ENCODE results near the gene CEP78. TPM values are rescaled to one million over a fixed set of nuclear protein-coding genes. Genes with fewer than 3 reads are reported as not detected.

The CEP78 gene
- total RNA-seq, 1 experiment from 2014 or later, result 38.2 TPM

DNA sequence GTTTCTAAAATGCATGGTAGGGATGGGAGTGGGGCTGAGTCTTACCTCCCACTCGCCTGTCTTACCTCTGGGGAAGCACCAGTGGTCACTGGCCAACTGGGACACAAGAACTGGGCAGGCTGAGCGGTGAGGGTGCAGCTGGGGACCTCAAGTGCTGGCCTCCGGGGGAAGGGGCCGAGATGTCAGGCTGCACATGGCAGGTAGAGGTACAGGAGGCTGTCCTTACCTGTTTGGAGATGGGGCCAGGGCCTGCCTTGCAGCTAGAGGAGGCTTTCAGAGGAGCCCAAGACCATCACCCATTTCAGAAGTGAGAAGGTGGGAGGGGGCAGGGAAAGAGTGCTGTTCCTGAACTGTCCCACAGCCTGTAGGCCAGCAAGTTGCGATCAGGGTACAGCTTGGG, 75.2 kb downstream of the CEP78 start:
- DNase-seq, result no peak
- Histone ChIP-seq H3K4me2 (ENCODE audit: low read depth, low read length, poor library complexity, severe bottlenecking) (no peak overlapping the region), H3K9me3 (ENCODE audit: low read length) (no peaks in the 10 kb centered on the region), H2AFZ (ENCODE audit: low read length) (no peak overlapping the region), H4K20me1 (ENCODE audit: insufficient read depth, low read depth, low read length) (no peaks in the 10 kb centered on the region), H3K4me3 (ENCODE audit: low read length) (no peak overlapping the region), H3K36me3 (ENCODE audit: insufficient read depth, low read length) (peaks cover 23% of the 10 kb centered on the region), H3K27me3 (ENCODE audit: low read length) (no peaks in the 10 kb centered on the region), H3K79me2 (ENCODE audit: low read length) (peaks cover 4% of the 10 kb centered on the region; the same call in 1 of the 2 replicates), H3K9me2 (replicated peaks; ENCODE audit: insufficient read depth, low read length) (no peaks in the 10 kb centered on the region), H3K9ac (ENCODE audit: low read length) (no peak overlapping the region), H3K4me1 (ENCODE audit: low read length) (peaks cover 19% of the 10 kb centered on the region), H3K27ac (ENCODE audit: low read length) (no peak overlapping the region)

DNA sequence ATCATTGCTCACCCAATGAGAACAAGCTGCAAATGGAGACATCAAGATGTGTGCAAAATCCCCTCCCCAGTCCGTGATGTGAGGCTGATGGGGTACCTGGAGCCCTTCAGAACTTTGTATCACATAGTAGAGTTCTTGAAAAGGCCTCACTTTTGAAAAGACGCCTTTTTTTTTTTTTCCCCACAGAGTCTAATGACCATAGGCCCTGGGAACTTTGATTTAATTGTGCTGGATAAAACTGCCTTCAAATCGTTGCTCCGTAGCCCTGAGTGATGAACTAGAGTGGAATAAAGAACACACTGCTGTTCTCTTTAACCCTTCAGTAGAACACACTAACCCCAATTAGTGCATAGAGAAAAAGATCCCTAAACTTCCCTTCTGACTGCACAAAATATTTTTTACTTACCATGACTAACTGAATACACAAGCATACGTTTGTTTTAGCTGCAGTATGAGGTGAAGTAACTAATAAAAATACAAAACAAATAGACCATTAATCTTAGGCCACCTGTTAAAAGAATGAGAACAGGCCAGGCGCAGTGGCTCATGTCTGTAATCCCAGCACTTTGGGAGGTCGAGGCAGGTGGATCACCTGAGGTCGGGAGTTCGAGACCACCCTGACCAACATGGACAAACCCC, 76.1 kb downstream of the CEP78 start:
- Histone ChIP-seq H3K4me3 (ENCODE audit: low read length) (no peak overlapping the region), H3K9me3 (ENCODE audit: low read length) (no peaks in the 10 kb centered on the region), H3K9ac (ENCODE audit: low read length) (no peak overlapping the region), H2AFZ (ENCODE audit: low read length) (no peak overlapping the region), H3K36me3 (ENCODE audit: insufficient read depth, low read length) (peaks cover 16% of the 10 kb centered on the region), H3K27ac (ENCODE audit: low read length) (no peak overlapping the region), H3K79me2 (ENCODE audit: low read length) (peaks cover 4% of the 10 kb centered on the region; the same call in 1 of the 2 replicates), H3K27me3 (ENCODE audit: low read length) (no peaks in the 10 kb centered on the region), H3K9me2 (replicated peaks; ENCODE audit: insufficient read depth, low read length) (no peaks in the 10 kb centered on the region), H4K20me1 (ENCODE audit: insufficient read depth, low read depth, low read length) (no peaks in the 10 kb centered on the region), H3K4me2 (ENCODE audit: low read depth, low read length, poor library complexity, severe bottlenecking) (no peak overlapping the region), H3K4me1 (ENCODE audit: low read length) (peaks cover 19% of the 10 kb centered on the region)
- DNase-seq, result no peak

DNA sequence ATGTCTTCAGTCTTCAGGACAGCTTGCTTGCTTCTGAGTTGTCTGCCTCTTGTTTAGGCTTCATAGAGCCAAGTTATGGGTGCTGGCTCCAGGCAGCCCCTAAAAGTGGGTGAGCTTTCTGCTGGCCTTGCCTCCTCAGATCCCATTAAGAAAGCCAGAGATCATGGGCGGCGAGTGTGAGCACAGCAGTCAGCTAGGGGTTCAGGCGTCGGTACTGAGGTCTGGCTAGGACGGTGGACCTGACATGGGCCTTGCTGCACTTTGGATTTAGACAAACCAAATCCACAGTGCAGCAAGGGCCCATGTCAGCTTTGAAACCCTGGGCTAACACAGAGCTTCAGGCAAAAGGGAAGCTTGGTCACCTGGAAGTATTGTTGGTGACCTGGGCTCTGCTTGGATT, 78.7 kb downstream of the CEP78 start:
- no peak for DNase-seq
- Histone ChIP-seq H2AFZ (ENCODE audit: low read length) (no peak overlapping the region), H3K9me2 (replicated peaks; ENCODE audit: insufficient read depth, low read length) (no peaks in the 10 kb centered on the region), H3K4me1 (ENCODE audit: low read length) (peaks cover 19% of the 10 kb centered on the region), H3K9me3 (ENCODE audit: low read length) (no peaks in the 10 kb centered on the region), H3K4me3 (ENCODE audit: low read length) (no peak overlapping the region), H3K36me3 (ENCODE audit: insufficient read depth, low read length) (peaks cover 30% of the 10 kb centered on the region), H3K79me2 (ENCODE audit: low read length) (peaks cover 4% of the 10 kb centered on the region; the same call in 1 of the 2 replicates), H3K27ac (ENCODE audit: low read length) (no peak overlapping the region), H3K9ac (ENCODE audit: low read length) (no peak overlapping the region), H3K4me2 (ENCODE audit: low read depth, low read length, poor library complexity, severe bottlenecking) (no peak overlapping the region), H4K20me1 (ENCODE audit: insufficient read depth, low read depth, low read length) (no peaks in the 10 kb centered on the region), H3K27me3 (ENCODE audit: low read length) (no peaks in the 10 kb centered on the region)

DNA sequence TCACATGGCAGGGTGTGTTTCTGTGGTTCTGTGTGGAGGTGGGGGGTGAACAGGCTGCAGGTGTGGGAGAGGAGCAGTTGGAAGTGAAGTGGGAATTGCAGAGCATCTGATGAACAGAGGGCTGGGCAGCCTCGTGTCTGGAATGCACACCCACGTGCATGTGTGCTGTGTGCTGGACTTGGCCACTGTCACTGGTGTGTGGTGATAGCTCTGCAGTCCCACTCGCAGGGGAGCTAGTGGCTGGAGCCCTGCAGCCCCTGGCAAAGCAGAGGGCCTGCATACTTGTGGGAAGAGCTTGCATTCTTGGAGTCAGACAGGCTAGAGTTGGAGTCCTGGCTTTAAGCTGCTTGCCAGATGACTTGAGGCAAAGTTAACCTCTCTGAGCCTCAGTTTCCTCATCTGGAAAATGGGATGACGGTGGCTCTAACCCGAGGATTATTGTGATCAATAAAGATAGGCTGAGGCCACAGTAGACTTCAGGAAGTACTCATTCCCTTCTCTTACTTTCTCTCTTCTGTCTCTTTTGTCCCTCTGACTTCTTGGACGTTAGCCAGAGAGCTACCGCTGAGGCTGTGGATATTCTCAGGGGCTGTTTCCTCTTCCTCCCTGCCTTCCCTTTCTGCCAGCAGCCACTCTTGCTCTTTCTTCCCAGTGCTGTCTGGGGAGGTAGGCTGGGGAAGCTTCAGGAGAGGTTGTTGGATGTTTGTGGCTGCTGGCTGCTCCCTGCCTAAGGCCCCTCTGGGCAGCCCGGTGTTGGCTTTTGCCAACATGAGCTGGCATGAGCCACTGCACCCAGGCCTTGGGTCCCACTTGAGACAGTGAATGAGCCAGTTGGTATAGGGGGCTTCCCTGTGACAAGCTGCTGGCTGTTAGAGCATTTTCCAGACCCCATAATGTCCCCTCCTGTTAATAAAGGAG, 79.3 kb downstream of the CEP78 start:
- peaks cover 4% of the 10 kb centered on the region; the same call in 1 of the 2 replicates for H3K79me2 ChIP-seq (ENCODE audit: low read length)
- no peaks in the 10 kb centered on the region for H3K9me2 ChIP-seq (replicated peaks; ENCODE audit: insufficient read depth, low read length)
- no peak overlapping the region for H3K4me2 ChIP-seq (ENCODE audit: low read depth, low read length, poor library complexity, severe bottlenecking)
- no peaks in the 10 kb centered on the region for H3K27me3 ChIP-seq (ENCODE audit: low read length)
- H3K4me3 ChIP-seq (ENCODE audit: low read length), result no peak overlapping the region
- no peaks in the 10 kb centered on the region for H3K9me3 ChIP-seq (ENCODE audit: low read length)
- DNase-seq, result no peak
- H2AFZ ChIP-seq (ENCODE audit: low read length), result no peak overlapping the region
- H3K9ac ChIP-seq (ENCODE audit: low read length), result no peak overlapping the region
- H4K20me1 ChIP-seq (ENCODE audit: insufficient read depth, low read depth, low read length), result no peaks in the 10 kb centered on the region
- H3K27ac ChIP-seq (ENCODE audit: low read length), result no peak overlapping the region
- H3K4me1 ChIP-seq (ENCODE audit: low read length), result peaks cover 19% of the 10 kb centered on the region
- peaks cover 32% of the 10 kb centered on the region for H3K36me3 ChIP-seq (ENCODE audit: insufficient read depth, low read length)

DNA sequence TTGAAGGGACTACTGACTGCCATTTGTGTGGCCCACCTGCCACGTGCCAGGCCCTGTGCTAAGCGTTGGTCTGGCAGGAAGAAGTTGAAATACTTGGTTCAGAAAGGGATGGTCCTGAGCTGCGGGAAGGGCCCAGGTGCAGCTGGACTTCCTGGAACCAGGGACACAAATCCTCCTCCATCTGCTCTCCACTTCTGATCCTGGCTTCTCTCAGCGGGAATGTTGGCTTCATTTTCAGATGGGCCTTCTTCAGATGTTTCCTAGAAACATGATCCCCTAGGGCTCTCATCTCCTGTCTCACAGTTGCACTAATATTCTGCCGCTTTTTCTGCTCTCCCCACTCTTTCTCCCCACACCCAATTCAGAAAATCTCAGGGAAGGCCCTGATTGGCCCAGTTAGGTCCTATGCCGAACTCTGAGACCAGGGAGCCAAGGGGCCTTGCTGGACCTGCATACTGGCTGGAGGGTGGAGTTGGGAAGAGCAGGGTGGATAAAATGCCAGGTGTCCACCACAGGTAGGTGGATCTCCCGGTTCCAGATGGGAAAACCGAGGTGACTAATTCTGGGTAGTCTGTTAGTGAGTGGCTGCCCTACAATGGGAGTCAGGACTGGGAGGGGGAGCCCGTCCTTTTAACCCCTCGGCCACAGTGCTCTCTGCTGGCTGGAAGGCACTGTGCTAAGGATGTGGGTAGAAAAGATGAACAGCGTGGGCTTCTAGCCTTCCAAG, 80.5 kb downstream of the CEP78 start:
- no peak overlapping the region for H3K27ac ChIP-seq (ENCODE audit: low read length)
- no peak overlapping the region for H2AFZ ChIP-seq (ENCODE audit: low read length)
- no peaks in the 10 kb centered on the region for H4K20me1 ChIP-seq (ENCODE audit: insufficient read depth, low read depth, low read length)
- H3K4me3 ChIP-seq (ENCODE audit: low read length), result no peak overlapping the region
- no peaks in the 10 kb centered on the region for H3K27me3 ChIP-seq (ENCODE audit: low read length)
- peaks cover 19% of the 10 kb centered on the region for H3K4me1 ChIP-seq (ENCODE audit: low read length)
- H3K9me2 ChIP-seq (replicated peaks; ENCODE audit: insufficient read depth, low read length), result no peaks in the 10 kb centered on the region
- peaks cover 34% of the 10 kb centered on the region for H3K36me3 ChIP-seq (ENCODE audit: insufficient read depth, low read length)
- DNase-seq, result no peak
- H3K9me3 ChIP-seq (ENCODE audit: low read length), result no peaks in the 10 kb centered on the region
- no peak overlapping the region for H3K9ac ChIP-seq (ENCODE audit: low read length)
- peaks cover 4% of the 10 kb centered on the region; the same call in 1 of the 2 replicates for H3K79me2 ChIP-seq (ENCODE audit: low read length)
- H3K4me2 ChIP-seq (ENCODE audit: low read depth, low read length, poor library complexity, severe bottlenecking), result no peak overlapping the region

DNA sequence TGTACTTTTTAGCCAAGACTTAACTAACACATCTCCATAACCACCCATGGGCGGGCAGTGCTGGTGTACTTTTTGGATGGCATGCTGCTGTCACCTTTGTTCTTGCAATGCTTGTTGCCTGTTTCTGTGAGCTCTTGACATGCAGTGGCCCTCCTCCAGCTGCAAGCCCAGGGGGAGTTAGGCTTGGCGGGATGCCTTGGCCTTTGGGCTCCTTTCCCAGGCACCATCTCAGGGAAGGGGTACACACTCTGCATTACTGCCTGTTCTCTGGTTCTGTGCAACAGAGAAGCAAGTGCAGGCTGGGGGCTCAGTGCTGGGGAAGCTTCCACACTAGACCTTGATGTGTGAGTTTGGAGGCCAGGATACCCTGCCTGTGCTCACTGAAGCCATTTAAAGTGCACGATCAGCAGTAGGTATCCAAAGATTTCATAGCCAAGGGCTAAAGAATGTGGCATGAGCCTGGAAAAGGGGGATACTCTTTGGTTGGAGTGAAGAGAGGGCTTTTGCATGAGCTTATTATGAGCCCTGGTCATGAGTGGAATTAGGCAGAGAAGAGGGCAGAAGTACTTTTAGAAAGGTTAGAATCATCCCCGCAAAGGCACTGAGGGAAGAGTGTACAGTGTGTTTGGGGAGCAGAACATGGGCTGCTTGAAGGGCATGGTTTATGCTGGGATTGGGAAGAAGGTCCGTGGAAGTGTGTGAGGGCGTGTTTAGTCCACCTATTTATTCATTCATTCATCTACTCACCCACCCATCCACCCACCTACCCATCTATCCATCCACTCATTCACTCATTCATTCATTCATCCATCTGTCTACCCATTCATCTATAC, 83.5 kb downstream of the CEP78 start:
- H3K79me2 ChIP-seq (ENCODE audit: low read length), result no peaks in the 10 kb centered on the region
- H3K9me2 ChIP-seq (replicated peaks; ENCODE audit: insufficient read depth, low read length), result no peaks in the 10 kb centered on the region
- no peaks in the 10 kb centered on the region for H4K20me1 ChIP-seq (ENCODE audit: insufficient read depth, low read depth, low read length)
- H3K4me2 ChIP-seq (ENCODE audit: low read depth, low read length, poor library complexity, severe bottlenecking), result no peak overlapping the region
- no peak overlapping the region for H3K4me3 ChIP-seq (ENCODE audit: low read length)
- H3K4me1 ChIP-seq (ENCODE audit: low read length), result no peaks in the 10 kb centered on the region
- H2AFZ ChIP-seq (ENCODE audit: low read length), result no peak overlapping the region
- peaks cover 46% of the 10 kb centered on the region for H3K36me3 ChIP-seq (ENCODE audit: insufficient read depth, low read length)
- no peak for DNase-seq
- no peaks in the 10 kb centered on the region for H3K27me3 ChIP-seq (ENCODE audit: low read length)
- no peak overlapping the region for H3K27ac ChIP-seq (ENCODE audit: low read length)
- H3K9ac ChIP-seq (ENCODE audit: low read length), result no peak overlapping the region
- no peaks in the 10 kb centered on the region for H3K9me3 ChIP-seq (ENCODE audit: low read length)

DNA sequence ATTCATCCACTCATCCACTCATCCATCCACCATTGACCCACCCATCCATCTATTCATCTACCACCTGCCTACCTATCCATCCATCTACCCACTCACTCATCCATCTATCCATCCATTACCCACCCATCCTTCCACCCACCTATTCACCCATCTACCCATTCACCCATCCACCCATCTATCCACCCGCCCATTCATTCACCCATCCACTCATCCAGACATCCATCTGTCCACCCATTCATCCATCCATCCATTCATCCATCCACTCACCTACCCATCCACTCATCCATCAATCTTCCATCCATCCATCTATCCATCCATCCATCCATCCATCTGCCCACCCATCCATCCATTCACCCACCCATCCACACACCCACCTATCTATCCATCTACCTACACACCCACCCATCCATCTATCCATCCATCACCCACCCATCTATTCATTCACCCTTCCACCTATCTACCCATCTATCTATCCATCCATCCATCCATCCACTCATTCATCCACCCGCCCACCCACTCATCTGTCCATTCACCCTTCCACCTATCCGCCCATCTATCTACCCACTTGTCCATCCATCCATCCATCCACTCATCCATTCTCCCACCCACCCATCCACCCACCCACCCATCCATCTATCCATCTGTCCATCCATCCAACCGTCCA, 84.3 kb downstream of the CEP78 start:
- H3K4me1 ChIP-seq (ENCODE audit: low read length), result no peaks in the 10 kb centered on the region
- H3K4me2 ChIP-seq (ENCODE audit: low read depth, low read length, poor library complexity, severe bottlenecking), result no peak overlapping the region
- H4K20me1 ChIP-seq (ENCODE audit: insufficient read depth, low read depth, low read length), result no peaks in the 10 kb centered on the region
- H3K9me3 ChIP-seq (ENCODE audit: low read length), result no peaks in the 10 kb centered on the region
- H3K36me3 ChIP-seq (ENCODE audit: insufficient read depth, low read length), result peaks cover 52% of the 10 kb centered on the region
- H3K4me3 ChIP-seq (ENCODE audit: low read length), result no peak overlapping the region
- no peak overlapping the region for H3K9ac ChIP-seq (ENCODE audit: low read length)
- no peak overlapping the region for H2AFZ ChIP-seq (ENCODE audit: low read length)
- no peaks in the 10 kb centered on the region for H3K79me2 ChIP-seq (ENCODE audit: low read length)
- DNase-seq, result no peak
- H3K9me2 ChIP-seq (replicated peaks; ENCODE audit: insufficient read depth, low read length), result no peaks in the 10 kb centered on the region
- no peaks in the 10 kb centered on the region for H3K27me3 ChIP-seq (ENCODE audit: low read length)
- H3K27ac ChIP-seq (ENCODE audit: low read length), result no peak overlapping the region
